Spleen (tissue), 7 donors: ENCODE results near the gene MAOB.

ENCODE experiments used
- POLR2A ChIP-seq, 3 donors: fragments of 450-650 bp; IDR thresholded peaks; one replicate each; pipeline ENCODE4 v1.5.1; 2017; ENCODE audit warnings: antibody characterized with exemption in 3 of 3, mild to moderate bottlenecking in 1 of 3
- TF ChIP-seq, protein P1 (sequence below), 11 experiments: fragments of 200-600 bp in 7 of 11; fragments of 450-650 bp in 4 of 11; sonication (generic) in 4 of 11; IDR thresholded peaks in 8 of 11; conservative IDR thresholded peaks in 3 of 11; 1 replicate in 7 of 11; 2 replicates in 4 of 11; pipeline versions ENCODE4 v1.4.0 to v1.8.0; 2016 to 2021; ENCODE audit warnings: antibody characterized with exemption in 11 of 11, inconsistent platforms in 4 of 11, mild to moderate bottlenecking in 1 of 11
- donor health status: DM: no; HTN: no; CAD: no; lungs with moderate emphysema.
- donor health status: DM: no; HTN: no; CAD: no.
- donor health status: DM: no; HTN: no; CAD: no.

DNA sequence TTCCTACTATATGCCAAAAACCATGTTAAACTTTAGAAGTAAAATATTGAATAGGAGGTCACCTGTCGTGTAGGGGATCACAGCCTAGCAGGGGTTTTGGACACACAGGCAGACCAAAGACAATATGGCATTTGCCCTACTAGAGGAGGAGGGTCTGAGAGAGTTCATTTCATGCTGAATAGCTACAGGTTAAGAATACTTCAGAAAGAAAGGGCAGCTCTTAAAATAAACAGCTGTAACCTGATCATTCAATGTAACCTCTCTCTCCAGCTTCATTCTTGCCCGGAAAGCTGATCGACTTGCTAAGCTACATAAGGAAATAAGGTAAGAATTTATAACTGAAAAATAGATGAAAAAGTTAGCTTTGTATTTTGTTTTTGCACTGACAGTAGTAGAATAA is 146.3 kb downstream of the MAOB start:
- TF ChIP-seq, protein P1, sequence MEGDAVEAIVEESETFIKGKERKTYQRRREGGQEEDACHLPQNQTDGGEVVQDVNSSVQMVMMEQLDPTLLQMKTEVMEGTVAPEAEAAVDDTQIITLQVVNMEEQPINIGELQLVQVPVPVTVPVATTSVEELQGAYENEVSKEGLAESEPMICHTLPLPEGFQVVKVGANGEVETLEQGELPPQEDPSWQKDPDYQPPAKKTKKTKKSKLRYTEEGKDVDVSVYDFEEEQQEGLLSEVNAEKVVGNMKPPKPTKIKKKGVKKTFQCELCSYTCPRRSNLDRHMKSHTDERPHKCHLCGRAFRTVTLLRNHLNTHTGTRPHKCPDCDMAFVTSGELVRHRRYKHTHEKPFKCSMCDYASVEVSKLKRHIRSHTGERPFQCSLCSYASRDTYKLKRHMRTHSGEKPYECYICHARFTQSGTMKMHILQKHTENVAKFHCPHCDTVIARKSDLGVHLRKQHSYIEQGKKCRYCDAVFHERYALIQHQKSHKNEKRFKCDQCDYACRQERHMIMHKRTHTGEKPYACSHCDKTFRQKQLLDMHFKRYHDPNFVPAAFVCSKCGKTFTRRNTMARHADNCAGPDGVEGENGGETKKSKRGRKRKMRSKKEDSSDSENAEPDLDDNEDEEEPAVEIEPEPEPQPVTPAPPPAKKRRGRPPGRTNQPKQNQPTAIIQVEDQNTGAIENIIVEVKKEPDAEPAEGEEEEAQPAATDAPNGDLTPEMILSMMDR (IDR thresholded peaks at IDR 0.05 in 8 of 11, conservative IDR thresholded peaks at IDR 0.05 in 3 of 11) = no peak
- TF ChIP-seq POLR2A (IDR thresholded peaks at IDR 0.05) = no peak
